IPS-20b (cell line): ENCODE data around the gene PPP1R12B.
"Not testable (repeated sequence)": the region's sequence is repeated elsewhere in the genome, so short reads cannot be mapped to it uniquely, and the experiment has no call there.

Experiments
- H3K27ac ChIP-seq: one replicate; pipeline ENCODE4 v1.5.1; 2013; ENCODE audit warnings: low read length
- H3K27me3 ChIP-seq: 2 replicates; pipeline ENCODE4 v1.6.1; 2013; ENCODE audit warnings: mild to moderate bottlenecking, low read length, inconsistent platforms; ENCODE audit not compliant: insufficient read depth
- H3K36me3 ChIP-seq: 2 replicates; pipeline ENCODE4 v1.6.1; 2013; ENCODE audit warnings: low read depth, mild to moderate bottlenecking, inconsistent platforms, low read length, moderate library complexity; ENCODE audit not compliant: insufficient read depth
- H3K4me1 ChIP-seq: 2 replicates; pipeline ENCODE4 v1.6.1; 2013; ENCODE audit warnings: mild to moderate bottlenecking, control low read depth, inconsistent platforms, low read length, moderate library complexity; ENCODE audit not compliant: insufficient read depth
- H3K4me3 ChIP-seq: 2 replicates; pipeline ENCODE4 v1.5.1; 2013; ENCODE audit warnings: mild to moderate bottlenecking, low read length, inconsistent platforms
- H3K9ac ChIP-seq: 2 replicates; pipeline ENCODE4 v1.6.1; 2013; ENCODE audit warnings: low read depth, mild to moderate bottlenecking, inconsistent platforms, low read length, moderate library complexity
- H3K9me3 ChIP-seq: 2 replicates; pipeline ENCODE4 v1.6.1; 2013; ENCODE audit warnings: mild to moderate bottlenecking, low read depth, low read length, inconsistent platforms; ENCODE audit not compliant: insufficient read depth

The PPP1R12B gene

DNA sequence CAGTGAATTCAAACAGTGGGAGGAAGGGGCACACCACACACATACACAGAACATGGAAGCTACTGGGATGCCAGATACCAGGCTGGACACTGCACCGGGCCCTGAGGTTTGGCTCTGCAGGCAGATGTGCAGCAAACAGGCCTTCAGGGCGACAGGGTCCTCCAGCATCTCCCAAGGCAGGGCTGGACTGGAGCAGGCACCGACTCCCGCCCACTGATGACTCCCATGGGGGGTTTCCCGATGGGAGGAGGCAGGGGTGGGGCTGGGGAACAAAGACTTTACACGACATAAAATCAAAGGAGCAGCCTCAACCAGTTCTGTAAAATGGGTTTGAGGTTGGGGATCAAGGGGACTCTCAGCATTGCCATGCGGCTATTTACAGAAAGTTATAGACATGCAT lies 243.6 kb downstream of the PPP1R12B start:
- H3K27me3 ChIP-seq, result no peaks in the 10 kb centered on the region
- no peak overlapping the region for H3K27ac ChIP-seq
- no peaks in the 10 kb centered on the region for H3K9me3 ChIP-seq
- no peaks in the 10 kb centered on the region; the same call in 1 of the 2 replicates for H3K4me1 ChIP-seq
- no peak overlapping the region for H3K9ac ChIP-seq
- H3K36me3 ChIP-seq, result no peaks in the 10 kb centered on the region
- H3K4me3 ChIP-seq, result no peak overlapping the region

DNA sequence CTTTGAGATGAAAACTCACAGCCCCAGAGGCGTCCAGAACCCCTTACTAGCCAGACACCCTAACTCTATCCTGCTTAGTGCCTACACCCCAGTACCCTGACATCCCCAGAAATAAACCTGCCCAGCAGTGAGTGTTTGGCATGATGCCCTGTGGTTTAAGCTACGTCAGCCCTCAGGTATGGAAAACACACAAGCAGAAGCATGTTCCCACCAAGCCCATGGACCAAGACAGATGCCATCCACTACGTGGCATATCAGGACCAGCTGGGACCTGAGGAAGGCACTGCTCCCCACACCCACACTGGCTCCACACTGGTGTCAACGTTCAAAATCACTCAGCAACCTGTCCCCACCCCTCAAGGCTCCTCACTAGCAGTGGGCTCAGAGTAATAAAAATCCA lies 245.3 kb downstream of the PPP1R12B start:
- Histone ChIP-seq H3K9me3 (no peaks in the 10 kb centered on the region), H3K27me3 (no peaks in the 10 kb centered on the region), H3K9ac (no peak overlapping the region), H3K36me3 (no peaks in the 10 kb centered on the region), H3K4me3 (no peak overlapping the region), H3K4me1 (no peaks in the 10 kb centered on the region; the same call in 1 of the 2 replicates), H3K27ac (no peak overlapping the region)

- no peaks in the 10 kb centered on the region for H3K9me3 ChIP-seq
- H3K4me3 ChIP-seq, result no peak overlapping the region
- no peaks in the 10 kb centered on the region for H3K27me3 ChIP-seq
- H3K9ac ChIP-seq, result no peak overlapping the region
- H3K36me3 ChIP-seq, result no peaks in the 10 kb centered on the region; the same call in 1 of the 2 replicates
- no peak overlapping the region for H3K27ac ChIP-seq
- no peaks in the 10 kb centered on the region for H3K4me1 ChIP-seq
These were observed 248.1 kb downstream of the PPP1R12B start for GRCh38 chr1:202596638-202597037.

DNA sequence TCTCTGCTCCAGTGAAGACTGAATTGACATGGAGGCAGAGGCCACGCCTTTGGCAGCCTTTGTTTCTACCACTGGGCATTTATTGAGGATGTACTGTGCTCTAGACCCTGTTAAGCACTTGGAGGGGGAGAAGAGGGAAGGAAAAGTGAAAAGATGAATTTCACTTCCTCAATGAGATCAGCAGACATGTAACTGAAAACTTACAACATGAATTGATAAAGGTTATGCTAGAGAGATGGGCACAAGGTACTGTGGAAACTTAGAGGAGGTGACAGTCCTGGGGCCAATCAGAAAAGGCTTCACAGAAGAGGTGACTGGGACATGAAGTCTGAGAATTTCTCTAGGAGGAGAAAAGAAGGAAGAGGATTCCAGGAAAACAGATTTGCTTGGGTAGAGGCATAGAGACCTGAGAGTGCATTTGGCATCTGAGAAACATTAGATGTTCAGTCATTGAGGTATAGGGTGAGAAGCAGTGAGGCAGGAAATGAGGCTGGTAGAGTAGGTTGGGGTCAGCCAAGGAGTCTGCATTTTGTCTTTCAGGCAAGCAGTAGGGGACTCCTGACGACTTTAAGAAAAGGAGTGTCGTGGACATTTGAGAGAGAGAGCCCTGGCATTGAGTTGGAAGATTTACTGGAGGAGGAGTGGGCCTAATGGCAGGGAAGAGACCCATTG lies 248.7 kb downstream of the PPP1R12B start:
- Histone ChIP-seq H3K9ac (no peak overlapping the region), H3K4me3 (no peak overlapping the region), H3K9me3 (no peaks in the 10 kb centered on the region), H3K27me3 (no peaks in the 10 kb centered on the region), H3K36me3 (no peaks in the 10 kb centered on the region; the same call in 1 of the 2 replicates), H3K4me1 (no peaks in the 10 kb centered on the region), H3K27ac (no peak overlapping the region)

GRCh38 chr1:202599669-202600431 lies 251.4 kb downstream of the PPP1R12B start:
- Histone ChIP-seq H3K27ac (no peak overlapping the region), H3K4me1 (no peaks in the 10 kb centered on the region), H3K36me3 (no peaks in the 10 kb centered on the region; the same call in 1 of the 2 replicates), H3K9me3 (no peaks in the 10 kb centered on the region), H3K27me3 (no peaks in the 10 kb centered on the region), H3K9ac (no peak overlapping the region), H3K4me3 (no peak overlapping the region)

DNA sequence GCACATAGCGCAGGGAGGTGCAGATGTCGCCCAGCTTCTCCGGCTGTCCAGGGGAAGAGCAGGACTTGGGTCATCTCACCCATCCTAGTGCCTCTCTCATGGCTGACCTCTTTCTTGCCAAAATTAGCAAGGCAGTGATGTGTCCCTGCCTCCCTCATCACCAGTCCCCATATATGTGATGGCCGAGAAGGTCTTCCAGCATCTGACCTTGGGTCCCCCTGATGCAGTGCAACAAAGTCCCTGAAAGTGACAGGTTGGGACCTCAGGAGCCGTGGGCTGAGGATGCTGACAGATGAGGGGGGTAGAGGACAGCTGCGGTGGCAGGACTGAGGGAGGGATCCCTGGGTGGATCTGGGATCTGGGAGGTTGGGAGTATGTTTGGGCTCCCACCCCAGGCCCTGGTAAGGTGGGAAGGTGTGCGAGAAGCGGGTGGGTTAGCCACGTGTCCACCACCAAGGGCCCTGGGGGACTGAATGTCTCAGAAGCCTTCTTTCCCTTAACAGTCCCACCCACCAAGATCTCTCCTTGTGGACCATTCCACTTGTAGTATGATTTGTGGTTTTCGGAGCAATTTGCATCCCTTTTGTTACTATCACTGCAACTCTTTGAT lies 252.0 kb downstream of the PPP1R12B start:
- Histone ChIP-seq H3K4me1 (no peaks in the 10 kb centered on the region), H3K27ac (no peak overlapping the region), H3K4me3 (no peak overlapping the region), H3K27me3 (no peaks in the 10 kb centered on the region), H3K36me3 (no peaks in the 10 kb centered on the region; the same call in 1 of the 2 replicates), H3K9me3 (no peaks in the 10 kb centered on the region), H3K9ac (no peak overlapping the region)

DNA sequence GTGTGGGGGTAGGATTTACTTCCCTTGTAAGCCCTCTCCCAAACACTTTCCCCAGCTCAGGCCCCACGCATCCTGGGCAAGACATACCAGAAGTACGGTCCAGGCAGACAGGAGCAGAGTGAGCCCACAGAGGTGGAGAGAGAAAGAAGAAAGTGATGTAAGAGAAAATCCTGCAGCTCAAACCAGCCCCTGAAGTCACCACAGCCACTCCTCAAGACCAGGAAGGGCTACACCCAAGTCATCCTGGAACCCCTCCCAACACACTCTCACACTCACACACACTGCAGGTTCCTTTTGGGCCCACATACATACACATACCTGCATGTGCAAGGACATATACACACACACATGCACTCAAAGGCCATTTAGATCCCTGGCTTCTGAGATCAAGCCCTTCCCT lies 254.9 kb downstream of the PPP1R12B start:
- H3K36me3 ChIP-seq, result no peaks in the 10 kb centered on the region; the same call in 1 of the 2 replicates
- H3K27me3 ChIP-seq, result no peaks in the 10 kb centered on the region
- no peaks in the 10 kb centered on the region for H3K9me3 ChIP-seq
- no peak overlapping the region for H3K9ac ChIP-seq
- no peak overlapping the region for H3K4me3 ChIP-seq
- no peaks in the 10 kb centered on the region for H3K4me1 ChIP-seq
- H3K27ac ChIP-seq, result no peak overlapping the region

DNA sequence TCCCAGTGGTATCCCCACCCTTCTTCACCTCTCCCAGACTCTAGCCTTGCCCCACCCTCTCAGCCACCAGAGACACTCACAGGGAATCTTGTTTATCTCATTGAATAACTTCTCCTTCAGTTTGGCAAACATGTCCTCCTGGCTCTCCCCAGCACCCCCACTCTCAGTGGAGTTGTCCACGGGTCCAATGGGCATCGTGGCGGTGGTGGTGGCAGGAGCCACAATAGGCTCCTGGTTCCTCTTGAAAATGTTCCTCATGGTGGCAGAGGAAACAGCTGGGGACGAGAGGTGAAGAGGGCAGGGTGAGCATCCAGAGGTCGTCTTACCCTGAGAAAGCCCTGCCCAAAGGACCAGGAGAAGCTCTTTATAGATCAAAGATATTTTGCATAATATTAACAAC lies 257.0 kb downstream of the PPP1R12B start:
- H3K9me3 ChIP-seq, result no peaks in the 10 kb centered on the region
- H3K27me3 ChIP-seq, result no peaks in the 10 kb centered on the region
- no peak overlapping the region for H3K27ac ChIP-seq
- H3K9ac ChIP-seq, result no peak overlapping the region
- no peaks in the 10 kb centered on the region for H3K4me1 ChIP-seq
- no peak overlapping the region for H3K4me3 ChIP-seq
- H3K36me3 ChIP-seq, result no peaks in the 10 kb centered on the region; the same call in 1 of the 2 replicates

DNA sequence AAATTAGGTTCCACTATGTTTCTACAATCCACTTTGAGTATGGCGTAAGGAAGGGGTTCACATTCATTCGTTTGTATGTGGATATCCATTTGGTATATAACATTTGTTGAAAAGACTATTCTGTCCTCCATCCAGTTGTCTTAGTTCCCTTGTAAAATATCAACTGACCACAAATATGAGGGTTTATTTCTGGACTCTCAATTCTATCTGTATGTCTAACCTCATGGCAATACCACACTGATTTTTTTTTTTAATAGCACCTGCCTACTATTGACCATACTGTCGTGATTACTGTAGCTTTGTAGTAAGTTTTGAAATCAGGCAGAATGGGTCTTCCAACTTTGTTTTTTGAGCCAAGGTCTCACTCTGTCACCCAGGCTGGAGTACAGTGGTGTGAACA lies 263.5 kb downstream of the PPP1R12B start:
- H3K4me3 ChIP-seq, H3K27ac ChIP-seq, H3K36me3 ChIP-seq, H3K4me1 ChIP-seq, H3K9ac ChIP-seq, H3K27me3 ChIP-seq, H3K9me3 ChIP-seq: not testable (repeated sequence)

DNA sequence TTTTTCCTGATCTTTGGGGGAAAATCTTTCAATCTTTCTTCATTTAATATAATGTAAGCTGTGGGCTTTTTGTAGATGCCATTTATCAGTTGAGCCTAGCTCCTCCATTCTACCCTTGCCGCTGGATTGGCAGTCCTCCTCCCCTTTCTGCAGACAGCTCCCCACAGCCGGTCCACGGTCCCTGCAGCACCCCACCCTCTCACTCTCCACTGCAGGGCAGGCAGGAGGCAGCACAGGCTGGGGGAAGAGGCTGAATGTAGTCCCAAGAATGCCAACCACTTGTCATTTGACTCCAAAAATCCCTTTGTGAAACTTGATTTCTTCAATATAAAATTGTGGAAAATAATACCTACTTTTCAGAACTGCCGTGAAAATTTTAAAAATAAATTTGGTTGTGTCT lies 265.1 kb downstream of the PPP1R12B start:
- Histone ChIP-seq H3K27me3 (no peaks in the 10 kb centered on the region), H3K4me3 (no peak overlapping the region), H3K9ac (no peak overlapping the region), H3K27ac (no peak overlapping the region), H3K9me3 (no peaks in the 10 kb centered on the region), H3K4me1 (peaks cover 3% of the 10 kb centered on the region; the same call in 1 of the 2 replicates), H3K36me3 (no peaks in the 10 kb centered on the region)

- not testable (repeated sequence) for H3K9ac ChIP-seq, H3K4me3 ChIP-seq, H3K27me3 ChIP-seq, H3K27ac ChIP-seq, H3K36me3 ChIP-seq, H3K4me1 ChIP-seq, H3K9me3 ChIP-seq
These were observed 266.1 kb downstream of the PPP1R12B start for GRCh38 chr1:202614363-202615207.
